Vagina (tissue), 2 donors: ENCODE data around the gene TTC7B.

Experiments used
- POLR2A ChIP-seq, 2 donors: fragments of 450-650 bp; IDR thresholded peaks; one replicate each; pipeline ENCODE4 v1.6.1; 2017; ENCODE audit warnings: antibody characterized with exemption in 2 of 2, mild to moderate bottlenecking in 2 of 2, moderate library complexity in 2 of 2
- TF ChIP-seq, protein P1 (sequence below), 3 experiments: fragments of 450-650 bp in 2 of 3; fragments of 200-600 bp in 1 of 3; sonication (generic) in 1 of 3; IDR thresholded peaks; one replicate each; pipeline ENCODE4 v1.5.1; 2017 to 2019; ENCODE audit warnings: antibody characterized with exemption in 3 of 3, mild to moderate bottlenecking in 2 of 3, moderate library complexity in 2 of 3

DNA sequence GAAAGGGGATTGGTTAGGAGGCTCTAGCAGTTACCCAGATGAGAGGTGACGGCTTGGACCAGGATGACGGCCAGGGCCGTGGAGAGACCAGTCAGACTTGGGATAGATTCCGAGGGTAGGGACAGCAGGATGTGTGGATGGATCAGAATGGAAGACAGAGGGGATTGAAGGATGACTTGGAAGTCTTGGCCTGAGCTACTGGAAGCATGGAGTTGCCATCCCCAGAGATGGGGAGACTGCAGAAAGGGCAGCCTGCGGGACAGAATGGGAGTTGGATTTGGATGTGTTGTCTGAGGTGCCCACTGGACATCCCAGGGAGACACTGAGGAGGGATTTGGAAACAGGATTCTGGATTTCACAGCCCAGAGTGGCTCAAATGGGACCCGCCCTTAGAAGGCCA lies 317.1 kb downstream of the TTC7B start:
- TF ChIP-seq, protein P1, sequence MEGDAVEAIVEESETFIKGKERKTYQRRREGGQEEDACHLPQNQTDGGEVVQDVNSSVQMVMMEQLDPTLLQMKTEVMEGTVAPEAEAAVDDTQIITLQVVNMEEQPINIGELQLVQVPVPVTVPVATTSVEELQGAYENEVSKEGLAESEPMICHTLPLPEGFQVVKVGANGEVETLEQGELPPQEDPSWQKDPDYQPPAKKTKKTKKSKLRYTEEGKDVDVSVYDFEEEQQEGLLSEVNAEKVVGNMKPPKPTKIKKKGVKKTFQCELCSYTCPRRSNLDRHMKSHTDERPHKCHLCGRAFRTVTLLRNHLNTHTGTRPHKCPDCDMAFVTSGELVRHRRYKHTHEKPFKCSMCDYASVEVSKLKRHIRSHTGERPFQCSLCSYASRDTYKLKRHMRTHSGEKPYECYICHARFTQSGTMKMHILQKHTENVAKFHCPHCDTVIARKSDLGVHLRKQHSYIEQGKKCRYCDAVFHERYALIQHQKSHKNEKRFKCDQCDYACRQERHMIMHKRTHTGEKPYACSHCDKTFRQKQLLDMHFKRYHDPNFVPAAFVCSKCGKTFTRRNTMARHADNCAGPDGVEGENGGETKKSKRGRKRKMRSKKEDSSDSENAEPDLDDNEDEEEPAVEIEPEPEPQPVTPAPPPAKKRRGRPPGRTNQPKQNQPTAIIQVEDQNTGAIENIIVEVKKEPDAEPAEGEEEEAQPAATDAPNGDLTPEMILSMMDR (IDR thresholded peaks at IDR 0.05), result no peak
- no peak for TF ChIP-seq POLR2A (IDR thresholded peaks at IDR 0.05)
